Lower leg skin (tissue), 3 donors: Measurements from ENCODE around the gene NAT8L.

Source experiments
- CTCF ChIP-seq, 3 donors: fragments of 450-650 bp; IDR thresholded peaks; one replicate each; pipeline ENCODE4 v1.5.1; 2016; ENCODE audit warnings: antibody characterized with exemption in 3 of 3, mild to moderate bottlenecking in 3 of 3, moderate library complexity in 2 of 3
- POLR2A ChIP-seq, 2 donors: fragments of 450-650 bp; IDR thresholded peaks; one replicate each; pipeline ENCODE4 v1.6.1; 2016 to 2017; ENCODE audit warnings: antibody characterized with exemption in 2 of 2, mild to moderate bottlenecking in 1 of 2, moderate library complexity in 1 of 2

DNA sequence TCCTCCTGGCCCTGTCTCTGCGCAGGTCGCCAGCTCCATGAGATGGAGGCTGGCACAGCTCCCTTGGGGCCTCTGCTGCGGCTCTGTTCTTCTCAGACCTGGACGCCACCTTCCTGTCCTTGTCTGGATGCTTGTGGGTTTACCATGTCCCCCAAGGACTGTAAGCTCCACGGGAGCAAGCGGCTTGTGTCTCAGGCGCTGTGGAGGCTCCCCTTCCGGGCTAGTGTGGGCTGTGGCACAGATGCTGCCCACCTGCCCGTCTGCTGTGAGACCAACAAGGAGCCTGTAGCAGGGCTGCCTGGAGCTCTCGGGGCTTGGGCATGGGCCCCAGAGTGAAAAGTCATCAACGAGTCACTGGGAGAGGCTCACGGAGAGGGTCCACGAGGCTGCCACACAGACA lies 25.2 kb downstream of the NAT8L start:
- no peak for TF ChIP-seq CTCF (IDR thresholded peaks at IDR 0.05)
- no peak for TF ChIP-seq POLR2A (IDR thresholded peaks at IDR 0.05)
